Central memory CD8-positive, alpha-beta T cell (primary cell): ENCODE data around the gene MMP11.
A peak's percentile ranks its signal among the peaks of the same experiment; 100 is the strongest.

Experiments used
- ATAC-seq: fragments of 150-1000 bp; cut with Tn5 transposase; replicated peaks from 2 replicates; pipeline ENCODE4 v1.10.0; 2022; ENCODE audit warnings: mild to moderate bottlenecking, moderate FRiP score, moderate number of reproducible peaks; ENCODE audit not compliant: poor library complexity, severe bottlenecking; ENCODE audit errors: extremely low read depth
- DNase-seq, 2 donors: peaks; one replicate each; pipeline ENCODE4 v3.0.0; 2021; ENCODE audit warnings: low spot score in 2 of 2
- H3K27ac Mint-ChIP-seq: one replicate; pipeline ENCODE4 v1.8.0; 2022; ENCODE audit warnings: low read depth, mild to moderate bottlenecking, moderate library complexity, mixed read lengths
- H3K27me3 Mint-ChIP-seq: one replicate; pipeline ENCODE4 v1.8.0; 2022; ENCODE audit warnings: mixed read lengths
- H3K36me3 Mint-ChIP-seq: one replicate; pipeline ENCODE4 v1.8.0; 2022; ENCODE audit warnings: mild to moderate bottlenecking, moderate library complexity, mixed read lengths; ENCODE audit not compliant: insufficient read depth
- H3K4me1 Mint-ChIP-seq: one replicate; pipeline ENCODE4 v1.8.0; 2022; ENCODE audit warnings: mixed read lengths
- H3K4me3 Mint-ChIP-seq: one replicate; pipeline ENCODE4 v1.8.0; 2022; ENCODE audit warnings: mild to moderate bottlenecking, moderate library complexity, mixed read lengths
- H3K9me3 Mint-ChIP-seq: one replicate; pipeline ENCODE4 v1.8.0; 2022; ENCODE audit warnings: mixed read lengths

MMP11 gene

DNA sequence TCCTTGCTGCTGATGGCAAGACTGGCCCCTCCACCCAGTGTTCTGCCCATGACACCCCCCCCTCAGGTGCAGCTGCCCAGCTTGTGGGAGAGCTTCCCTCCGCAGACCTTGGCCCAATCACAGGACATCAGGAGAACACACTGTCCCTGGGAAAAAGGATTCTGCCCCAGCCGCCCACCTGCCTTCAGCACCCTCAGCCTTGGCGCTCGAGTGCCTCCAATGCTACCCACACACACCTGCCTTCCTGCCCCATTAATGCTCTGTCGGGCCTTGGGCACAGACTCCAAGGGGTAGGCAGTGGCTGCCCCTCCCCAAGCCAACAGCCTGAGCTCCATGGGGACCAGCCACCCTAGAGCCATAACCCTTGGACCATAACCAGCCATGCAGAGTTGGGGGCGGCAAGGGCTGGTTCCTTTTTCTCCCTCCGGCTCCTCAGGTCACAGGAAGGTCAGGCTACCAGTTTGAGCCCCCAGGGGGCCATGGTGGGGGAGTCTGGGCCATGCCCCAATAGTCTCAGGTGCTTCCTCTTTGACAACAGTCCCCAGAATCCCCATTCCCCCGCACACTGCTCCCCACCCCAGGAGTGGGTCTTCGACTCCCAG, 20.5 kb upstream of the MMP11 start:
- Mint-ChIP-seq H3K4me1 (peaks cover 13% of the 10 kb centered on the region), H3K27ac (no peak overlapping the region), H3K9me3 (no peaks in the 10 kb centered on the region), H3K4me3 (peak overlapping the region; percentile 79), H3K36me3 (peaks cover 3% of the 10 kb centered on the region), H3K27me3 (no peaks in the 10 kb centered on the region)
- ATAC-seq = no peak
- DNase-seq = no peak

GRCh38 chr22:23752750-23753149, 19.9 kb upstream of the MMP11 start:
- no peak for ATAC-seq
- Mint-ChIP-seq H3K36me3 (peaks cover 3% of the 10 kb centered on the region), H3K9me3 (no peaks in the 10 kb centered on the region), H3K4me3 (peak overlapping the region; percentile 79), H3K27me3 (no peaks in the 10 kb centered on the region), H3K4me1 (peaks cover 13% of the 10 kb centered on the region), H3K27ac (no peak overlapping the region)
- no peak for DNase-seq

DNA sequence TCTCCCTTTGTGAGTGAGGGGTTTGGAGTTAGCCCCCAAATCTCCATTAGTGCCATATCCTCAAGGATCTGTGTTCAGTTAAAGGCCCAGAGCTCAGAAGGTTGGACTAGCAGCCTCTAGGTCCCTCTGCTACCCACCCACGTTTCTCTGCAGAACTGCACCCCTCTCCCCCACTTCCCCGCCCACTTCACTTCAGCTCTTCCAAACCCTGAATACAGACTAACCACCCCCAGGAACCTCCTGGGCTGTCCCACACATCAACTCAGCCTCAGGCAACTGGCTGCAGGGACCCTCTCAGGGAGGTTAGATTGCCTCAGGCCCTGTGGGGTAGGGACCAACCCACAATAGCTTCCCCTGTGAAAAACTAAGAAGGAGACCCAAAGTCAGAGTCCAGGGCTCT, 19.3 kb upstream of the MMP11 start:
- no peak for ATAC-seq
- H3K4me1 Mint-ChIP-seq = peaks cover 13% of the 10 kb centered on the region

DNA sequence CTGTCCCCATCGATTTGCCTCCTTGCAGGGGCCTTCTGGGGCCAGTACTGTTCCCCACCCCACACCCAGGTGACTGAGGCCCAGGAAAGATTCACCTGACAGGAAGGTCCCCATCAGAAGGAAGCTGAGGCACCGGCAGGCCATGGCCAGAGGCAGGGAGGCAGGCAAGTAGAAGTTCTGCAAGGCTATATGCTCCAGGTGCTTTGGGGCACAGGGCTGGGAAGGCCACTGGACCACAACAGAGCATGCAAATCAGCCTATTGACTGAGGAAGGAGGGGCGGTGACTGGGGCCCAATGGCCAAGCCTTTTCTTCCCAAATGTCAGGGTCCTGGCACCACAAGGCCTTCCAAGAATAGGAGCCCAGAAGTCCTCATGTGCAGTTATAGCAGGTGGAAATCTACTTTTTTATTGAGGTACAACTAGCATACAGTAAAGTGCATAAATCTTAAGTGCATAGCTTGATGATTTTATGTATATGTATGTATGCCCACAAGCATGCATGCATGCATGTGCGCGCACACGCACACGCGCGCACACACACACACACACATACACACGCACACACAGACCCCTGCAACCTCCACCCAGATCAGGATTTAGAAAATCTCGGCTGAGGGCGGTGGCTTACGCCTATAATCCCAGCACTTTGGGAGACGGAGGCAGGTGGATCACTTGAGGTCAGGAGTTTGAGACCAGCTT, 18.3 kb upstream of the MMP11 start, which contains the start of gene VPREB3:
VPREB3 (minus strand) TSS at position 206 of the 700 bp plus-strand sequence; CDS start at position 144, 62 bp downstream.
- Mint-ChIP-seq H3K36me3 (peaks cover 3% of the 10 kb centered on the region), H3K27ac (no peak within 1 kb of the TSS), H3K27me3 (no peaks in the 10 kb centered on the region), H3K4me3 (peak within 1 kb of the TSS; percentile 48), H3K4me1 (peaks cover 13% of the 10 kb centered on the region), H3K9me3 (no peaks in the 10 kb centered on the region)
- no peak for DNase-seq
- ATAC-seq = no peak

More for the DNA sequence above, 19.3 kb upstream of the MMP11 start:
- Mint-ChIP-seq H3K27me3 (no peaks in the 10 kb centered on the region), H3K9me3 (no peaks in the 10 kb centered on the region), H3K27ac (no peak overlapping the region), H3K36me3 (peaks cover 3% of the 10 kb centered on the region), H3K4me3 (peak overlapping the region; percentile 48)
- DNase-seq = no peak

GRCh38 chr22:23754980-23755636, 17.5 kb upstream of the MMP11 start:
- ATAC-seq = no peak
- Mint-ChIP-seq H3K27ac (no peak overlapping the region), H3K36me3 (peaks cover 2% of the 10 kb centered on the region), H3K9me3 (no peaks in the 10 kb centered on the region), H3K4me1 (peaks cover 6% of the 10 kb centered on the region), H3K27me3 (no peaks in the 10 kb centered on the region), H3K4me3 (no peak overlapping the region)
- no peak for DNase-seq

DNA sequence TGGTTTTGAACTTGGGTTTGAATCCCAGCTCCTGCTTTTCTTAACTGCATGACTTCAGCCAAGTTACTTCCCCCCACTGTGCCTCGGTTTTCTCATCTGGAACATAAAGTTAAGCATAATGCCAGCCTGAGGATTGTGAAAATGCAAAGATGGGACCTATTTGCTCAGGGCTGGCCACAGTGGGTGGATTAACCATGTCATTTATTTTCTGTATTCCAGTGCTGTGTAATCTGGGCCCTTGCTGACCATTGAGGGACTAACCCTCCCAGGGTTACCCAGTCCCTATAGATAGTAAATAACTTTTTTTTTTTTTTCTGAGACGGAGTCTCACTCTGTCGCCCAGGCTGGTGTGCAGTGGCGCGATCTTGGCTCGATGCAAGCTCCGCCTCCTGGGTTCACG, 16.9 kb upstream of the MMP11 start:
- Mint-ChIP-seq H3K36me3 (peaks cover 1% of the 10 kb centered on the region), H3K4me1 (peaks cover under 1% of the 10 kb centered on the region)
- no peak for ATAC-seq

GRCh38 chr22:23756891-23757290, 15.8 kb upstream of the MMP11 start:
- Mint-ChIP-seq H3K9me3 (no peaks in the 10 kb centered on the region), H3K4me3 (no peak overlapping the region), H3K27me3 (no peaks in the 10 kb centered on the region), H3K36me3 (peaks cover 1% of the 10 kb centered on the region), H3K27ac (no peak overlapping the region), H3K4me1 (no peaks in the 10 kb centered on the region)
- DNase-seq (no peak), ATAC-seq (no peak)

More for the DNA sequence above, 16.9 kb upstream of the MMP11 start:
- Mint-ChIP-seq H3K27me3 (no peaks in the 10 kb centered on the region), H3K27ac (no peak overlapping the region), H3K9me3 (no peaks in the 10 kb centered on the region), H3K4me3 (no peak overlapping the region)
- no peak for DNase-seq

DNA sequence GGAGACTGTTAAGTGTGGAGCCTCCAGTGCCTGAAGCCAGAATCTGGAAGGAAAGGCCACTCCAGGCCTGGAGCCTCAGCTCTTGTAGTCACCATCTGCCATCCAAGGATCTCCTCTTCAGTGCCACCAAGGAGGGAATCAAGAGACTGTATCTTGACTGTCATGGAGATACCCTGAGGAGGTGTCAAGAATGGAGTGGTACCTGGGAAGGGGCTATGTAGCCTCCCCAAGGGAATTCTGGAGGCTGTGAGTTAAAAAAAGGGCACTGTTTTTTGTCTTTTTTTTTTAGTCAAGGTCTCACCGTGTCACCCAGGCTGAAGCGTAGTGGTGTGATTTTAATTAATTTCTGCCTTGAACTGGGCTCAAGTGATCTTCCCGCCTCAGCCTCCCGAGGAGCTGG, 13.1 kb upstream of the MMP11 start:
- no peaks in the 10 kb centered on the region for H3K9me3 Mint-ChIP-seq
- peaks cover 4% of the 10 kb centered on the region for H3K36me3 Mint-ChIP-seq
- ATAC-seq = no peak
- H3K27ac Mint-ChIP-seq = no peak overlapping the region
- no peaks in the 10 kb centered on the region for H3K27me3 Mint-ChIP-seq
- no peak for DNase-seq
- H3K4me1 Mint-ChIP-seq = peaks cover 18% of the 10 kb centered on the region
- H3K4me3 Mint-ChIP-seq = no peak overlapping the region

- DNase-seq (no peak), ATAC-seq (no peak)
- H3K27me3 Mint-ChIP-seq = no peaks in the 10 kb centered on the region
- H3K27ac Mint-ChIP-seq = no peak overlapping the region
- peaks cover 5% of the 10 kb centered on the region for H3K36me3 Mint-ChIP-seq
- no peak overlapping the region for H3K4me3 Mint-ChIP-seq
- no peaks in the 10 kb centered on the region for H3K9me3 Mint-ChIP-seq
- H3K4me1 Mint-ChIP-seq = peaks cover 18% of the 10 kb centered on the region
Measured at GRCh38 chr22:23760056-23760455, 12.6 kb upstream of the MMP11 start.

DNA sequence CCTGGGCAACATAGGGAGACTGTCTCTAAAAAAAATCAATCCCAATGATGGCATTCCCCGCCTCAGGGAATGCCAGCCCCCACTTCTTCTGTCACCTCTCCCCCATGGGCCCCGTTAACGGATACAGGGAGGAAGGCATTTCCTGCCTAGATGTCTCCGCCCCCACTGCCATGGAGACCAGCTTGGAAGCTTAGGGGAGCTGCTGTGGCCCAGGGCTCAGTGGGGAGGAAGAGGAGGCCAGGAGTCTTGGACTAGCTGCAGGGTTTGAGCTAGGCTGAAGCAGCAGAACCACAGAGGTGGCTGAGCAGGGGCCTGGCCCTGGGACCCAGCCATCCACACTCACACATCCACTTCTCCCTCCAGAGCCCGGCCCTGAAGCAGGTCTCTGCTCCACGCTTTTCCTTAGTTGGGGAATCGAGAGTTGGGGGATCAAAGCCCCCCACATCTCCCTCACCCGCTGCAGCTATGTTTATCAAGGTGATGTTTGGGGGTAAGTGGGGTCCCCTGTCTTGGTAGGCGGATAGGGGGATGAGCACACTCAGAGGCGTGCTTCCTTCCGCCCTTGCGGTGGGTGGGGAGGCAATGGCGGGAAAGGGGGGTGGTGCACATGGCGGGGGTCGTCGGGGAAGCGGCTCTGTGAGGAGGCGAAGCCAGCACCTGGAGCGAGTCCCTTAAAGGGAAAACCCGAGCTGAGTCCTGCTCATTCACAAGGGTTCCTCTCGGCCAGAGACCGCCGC, 9.6 kb upstream of the MMP11 start, which contains the start of gene C22orf15:
C22orf15 (plus strand) TSS at position 149 of the 737 bp plus-strand sequence; CDS start at position 466, 317 bp downstream.
- Mint-ChIP-seq H3K27me3 (no peaks in the 10 kb centered on the region), H3K4me1 (peaks cover 28% of the 10 kb centered on the region), H3K4me3 (peak within 1 kb of the TSS; percentile 78)

GRCh38 chr22:23763579-23763945, 9.1 kb upstream of the MMP11 start:
- Mint-ChIP-seq H3K4me3 (peak overlapping the region; percentile 78), H3K36me3 (peaks cover 6% of the 10 kb centered on the region), H3K4me1 (peaks cover 28% of the 10 kb centered on the region), H3K27me3 (no peaks in the 10 kb centered on the region), H3K9me3 (no peaks in the 10 kb centered on the region), H3K27ac (peak overlapping the region; percentile 44)
- DNase-seq (no peak), ATAC-seq (peak; percentile 26)

More for the DNA sequence above, 9.6 kb upstream of the MMP11 start, which contains the start of gene C22orf15:
- Mint-ChIP-seq H3K9me3 (no peaks in the 10 kb centered on the region), H3K27ac (peak within 1 kb of the TSS; percentile 44), H3K36me3 (peaks cover 6% of the 10 kb centered on the region)
- DNase-seq = no peak
- ATAC-seq = no peak

DNA sequence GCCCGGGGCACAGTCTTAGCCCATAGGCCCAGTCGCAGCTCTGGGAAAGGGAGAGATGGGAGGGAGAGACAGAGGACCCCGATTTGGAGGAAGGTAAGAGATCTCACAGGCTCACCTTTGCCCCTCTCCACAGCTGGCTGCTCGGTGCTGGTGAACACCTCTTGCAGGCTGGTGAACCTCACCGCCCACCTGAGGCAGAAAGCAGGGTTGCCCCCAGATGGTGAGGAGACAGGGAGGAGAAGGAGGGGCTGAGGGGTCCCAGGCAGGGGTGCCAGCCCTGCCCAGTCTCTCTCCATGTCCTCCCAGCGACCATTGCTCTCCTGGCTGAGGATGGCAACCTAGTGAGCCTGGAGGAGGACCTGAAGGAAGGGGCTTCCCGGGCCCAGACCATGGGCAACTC, 8.7 kb upstream of the MMP11 start:
- DNase-seq (no peak), ATAC-seq (no peak)
- H3K27ac Mint-ChIP-seq = no peak overlapping the region
- no peaks in the 10 kb centered on the region for H3K9me3 Mint-ChIP-seq
- peaks cover 28% of the 10 kb centered on the region for H3K4me1 Mint-ChIP-seq
- no peaks in the 10 kb centered on the region for H3K27me3 Mint-ChIP-seq
- peak overlapping the region; percentile 78 for H3K4me3 Mint-ChIP-seq
- peaks cover 6% of the 10 kb centered on the region for H3K36me3 Mint-ChIP-seq
